PC-3 (cell line): ENCODE data around the gene E2F3. TPM values are rescaled to one million over a fixed set of nuclear protein-coding genes. Genes with fewer than 3 reads are reported as not detected.

Experiments
- ATAC-seq: fragments of 200-7000 bp; cut with Tn5 transposase; 2 replicates; pipeline ENCODE4 v1.9.1; 2020; ENCODE audit warnings: mild to moderate bottlenecking, moderate library complexity
- BruUV-seq: library from RNA; stranded (reverse); fragments of 400-500 nt; replicated peaks from 2 replicates; lab custom pipeline; 2021; lab: Mats Ljungman, UMichigan
- CTCF ChIA-PET: fragments of 300-600 bp; sonication (Branson Sonifier 250); formaldehyde crosslinking; loops from one replicate; lab custom pipeline; 2022; ENCODE audit warnings: antibody characterized with exemption; lab: Charles Lee
- POLR2A ChIA-PET: fragments of 300-600 bp; sonication (Branson Sonifier 250); formaldehyde crosslinking; loops from one replicate; lab custom pipeline; 2022; ENCODE audit warnings: antibody characterized with exemption; ENCODE audit not compliant: unreplicated experiment; lab: Charles Lee
- DNase-seq: peaks from one replicate; pipeline ENCODE4 v3.0.0-alpha.2; 2015
- H2AFZ ChIP-seq: fragments of 300-600 bp; sonication (generic); 2 replicates; pipeline ENCODE4 v1.6.0; 2016; ENCODE audit warnings: antibody characterized with exemption, low read length
- H3F3A ChIP-seq: fragments of 300-600 bp; sonication (generic); one replicate; pipeline ENCODE4 v1.6.0; 2017; ENCODE audit warnings: antibody characterized with exemption, low read length, control low read depth, mild to moderate bottlenecking; ENCODE audit not compliant: unreplicated experiment
- H3K27ac ChIP-seq: fragments of 300-600 bp; sonication (generic); 2 replicates; pipeline ENCODE4 v1.5.1; 2016; ENCODE audit warnings: mild to moderate bottlenecking, low read length
- H3K27me3 ChIP-seq: fragments of 300-600 bp; sonication (generic); 2 replicates; pipeline ENCODE4 v1.6.1; 2016; ENCODE audit warnings: low read length, mixed read lengths
- H3K36me3 ChIP-seq: fragments of 300-600 bp; sonication (generic); 2 replicates; pipeline ENCODE4 v1.6.1; 2016; ENCODE audit warnings: low read depth, mixed run types, low read length, mixed read lengths
- H3K4me1 ChIP-seq: fragments of 300-600 bp; sonication (generic); 2 replicates; pipeline ENCODE4 v1.5.1; 2016; ENCODE audit warnings: low read length; ENCODE audit not compliant: insufficient read depth
- H3K4me2 ChIP-seq: fragments of 300-600 bp; sonication (generic); 2 replicates; pipeline ENCODE4 v1.6.0; 2016; ENCODE audit warnings: low read length
- H3K4me3 ChIP-seq: fragments of 300-600 bp; sonication (generic); 2 replicates; pipeline ENCODE4 v1.5.1; 2016; ENCODE audit warnings: mild to moderate bottlenecking, low read length, mixed read lengths
- H3K79me2 ChIP-seq: fragments of 300-600 bp; sonication (generic); 2 replicates; pipeline ENCODE4 v1.6.1; 2017; ENCODE audit warnings: low read length, mixed read lengths
- H3K9ac ChIP-seq: fragments of 300-600 bp; sonication (generic); 2 replicates; pipeline ENCODE4 v1.6.0; 2016; ENCODE audit warnings: mild to moderate bottlenecking, low read length
- H3K9me2 ChIP-seq: fragments of 300-600 bp; sonication (generic); replicated peaks from 2 replicates; pipeline ENCODE4 v1.6.1; 2016; ENCODE audit warnings: mixed run types, low read length, mixed read lengths
- H3K9me3 ChIP-seq: fragments of 300-600 bp; sonication (generic); 2 replicates; pipeline ENCODE4 v1.6.1; 2016; ENCODE audit warnings: low read length, mixed read lengths
- H4K20me1 ChIP-seq: fragments of 300-600 bp; sonication (generic); 2 replicates; pipeline ENCODE4 v1.6.1; 2016; ENCODE audit warnings: low read length, mixed read lengths
- EZH2 ChIP-seq: fragments of 300-600 bp; sonication (generic); IDR thresholded peaks from one replicate; pipeline ENCODE4 v1.6.1; 2017; ENCODE audit warnings: antibody characterized with exemption, mild to moderate bottlenecking, low read length; ENCODE audit not compliant: unreplicated experiment
- EZH2phosphoT487 ChIP-seq: fragments of 300-600 bp; sonication (generic); IDR thresholded peaks from 2 replicates; pipeline ENCODE4 v1.6.1; 2018; ENCODE audit warnings: mild to moderate bottlenecking, antibody characterized with exemption, low read length, borderline replicate concordance
- intact Hi-C: fragments of 100-400 bp; cut with micrococcal nuclease; formaldehyde crosslinking; loops from 2 replicates; pipeline ENCODE4 v1.9.0; 2023
- total RNA-seq: library from RNA; depleted of rRNA; stranded (reverse); fragments of >200 nt; gene quantifications from 2 replicates; pipeline ENCODE4 v1.2.3, GENCODE V29; 2014
- TF ChIP-seq, protein P1 (sequence below): fragments of 300-600 bp; sonication (generic); conservative IDR thresholded peaks from 2 replicates; pipeline ENCODE4 v1.5.1; 2017; ENCODE audit warnings: antibody characterized with exemption, low read depth, mild to moderate bottlenecking, low read length

Gene E2F3
- total RNA-seq, 1 experiment from 2014 or later: 8.8 TPM

DNA sequence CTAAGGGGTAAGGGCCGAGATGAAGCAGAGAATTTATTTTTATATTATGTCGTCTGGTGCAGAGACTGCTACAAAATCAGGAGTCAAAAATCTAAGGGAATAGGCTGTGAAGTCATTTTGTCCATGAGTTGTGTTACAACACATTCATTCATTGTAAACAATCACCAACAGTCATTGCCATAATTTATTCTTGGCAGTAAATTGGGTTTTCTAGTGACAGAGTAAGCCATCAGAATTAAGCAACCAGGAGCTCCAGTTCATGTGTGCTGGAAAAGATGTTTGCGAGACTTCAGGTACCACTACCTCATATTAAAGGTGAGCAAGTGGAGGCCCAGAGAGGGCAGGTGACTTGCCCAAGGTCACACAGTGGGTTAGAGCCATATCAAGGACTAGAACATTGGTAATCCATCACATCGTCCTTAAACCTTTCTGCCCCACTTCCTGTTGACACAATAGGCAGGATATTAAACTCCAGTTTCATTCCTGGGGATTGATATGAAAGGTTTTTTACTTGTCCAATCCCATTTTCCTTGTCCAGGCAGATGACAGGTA is 46.0 kb downstream of the E2F3 start:
- no peak overlapping the region for H3K4me3 ChIP-seq
- H3K9me2 ChIP-seq: no peaks in the 10 kb centered on the region
- no peaks in the 10 kb centered on the region for H3K9me3 ChIP-seq
- DNase-seq (no peak), ATAC-seq (no peak)
- H4K20me1 ChIP-seq: peaks cover 13% of the 10 kb centered on the region
- peaks cover 9% of the 10 kb centered on the region; the same call in 1 of the 2 replicates for H3K36me3 ChIP-seq
- H3K27me3 ChIP-seq: no peaks in the 10 kb centered on the region
- H3K27ac ChIP-seq: no peak overlapping the region
- no peak overlapping the region for H3K4me2 ChIP-seq
- POLR2A ChIA-PET: no interaction called here
- CTCF ChIA-PET: no interaction called here
- H3K79me2 ChIP-seq: peaks cover 97% of the 10 kb centered on the region
- no peaks in the 10 kb centered on the region for H3K4me1 ChIP-seq
- H3K9ac ChIP-seq: no peak overlapping the region
- TF ChIP-seq EZH2phosphoT487 (no peak), EZH2 (no peak)
- TF ChIP-seq, protein P1, sequence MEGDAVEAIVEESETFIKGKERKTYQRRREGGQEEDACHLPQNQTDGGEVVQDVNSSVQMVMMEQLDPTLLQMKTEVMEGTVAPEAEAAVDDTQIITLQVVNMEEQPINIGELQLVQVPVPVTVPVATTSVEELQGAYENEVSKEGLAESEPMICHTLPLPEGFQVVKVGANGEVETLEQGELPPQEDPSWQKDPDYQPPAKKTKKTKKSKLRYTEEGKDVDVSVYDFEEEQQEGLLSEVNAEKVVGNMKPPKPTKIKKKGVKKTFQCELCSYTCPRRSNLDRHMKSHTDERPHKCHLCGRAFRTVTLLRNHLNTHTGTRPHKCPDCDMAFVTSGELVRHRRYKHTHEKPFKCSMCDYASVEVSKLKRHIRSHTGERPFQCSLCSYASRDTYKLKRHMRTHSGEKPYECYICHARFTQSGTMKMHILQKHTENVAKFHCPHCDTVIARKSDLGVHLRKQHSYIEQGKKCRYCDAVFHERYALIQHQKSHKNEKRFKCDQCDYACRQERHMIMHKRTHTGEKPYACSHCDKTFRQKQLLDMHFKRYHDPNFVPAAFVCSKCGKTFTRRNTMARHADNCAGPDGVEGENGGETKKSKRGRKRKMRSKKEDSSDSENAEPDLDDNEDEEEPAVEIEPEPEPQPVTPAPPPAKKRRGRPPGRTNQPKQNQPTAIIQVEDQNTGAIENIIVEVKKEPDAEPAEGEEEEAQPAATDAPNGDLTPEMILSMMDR: no peak
- BruUV-seq: no TSS peak
- no peaks in the 10 kb centered on the region for H3F3A ChIP-seq
- intact Hi-C loops: no loop called here
- H2AFZ ChIP-seq: no peak overlapping the region

DNA sequence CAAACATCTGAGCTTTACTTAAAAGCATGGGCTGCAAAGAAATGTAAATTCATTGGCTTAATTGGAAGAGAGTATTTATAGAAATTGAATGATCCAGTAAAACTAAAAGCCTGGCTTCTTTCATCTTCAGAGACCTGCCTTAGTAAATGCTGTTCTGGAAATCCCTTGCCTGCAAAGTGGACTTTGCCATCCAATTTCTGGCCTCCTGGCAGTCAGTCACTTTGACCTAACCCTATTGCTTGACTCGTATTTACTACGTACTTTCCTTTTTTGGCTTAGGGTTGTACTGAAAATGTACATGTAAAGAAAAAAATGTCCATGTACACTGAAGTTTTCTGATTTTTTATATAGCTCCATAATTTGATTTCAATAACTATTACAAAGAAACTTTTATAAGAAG is 47.1 kb downstream of the E2F3 start:
- no peak overlapping the region for H3K9ac ChIP-seq
- intact Hi-C loops: no loop called here
- H3K4me3 ChIP-seq: no peak overlapping the region
- no peak overlapping the region for H2AFZ ChIP-seq
- ATAC-seq (no peak), DNase-seq (no peak)
- ChIA-PET CTCF (no interaction called here), POLR2A (no interaction called here)
- H3K79me2 ChIP-seq: peaks cover 97% of the 10 kb centered on the region
- H3K27ac ChIP-seq: no peak overlapping the region
- H3K9me2 ChIP-seq: no peaks in the 10 kb centered on the region
- peaks cover 6% of the 10 kb centered on the region; the same call in 1 of the 2 replicates for H3K36me3 ChIP-seq
- no TSS peak for BruUV-seq
- H3K9me3 ChIP-seq: no peaks in the 10 kb centered on the region
- peaks cover 13% of the 10 kb centered on the region for H4K20me1 ChIP-seq
- H3K4me1 ChIP-seq: peaks cover 1% of the 10 kb centered on the region
- H3K4me2 ChIP-seq: no peak overlapping the region
- no peaks in the 10 kb centered on the region for H3K27me3 ChIP-seq
- H3F3A ChIP-seq: no peaks in the 10 kb centered on the region
- TF ChIP-seq, protein P1: no peak
- TF ChIP-seq EZH2phosphoT487: no peak
- TF ChIP-seq EZH2: no peak

DNA sequence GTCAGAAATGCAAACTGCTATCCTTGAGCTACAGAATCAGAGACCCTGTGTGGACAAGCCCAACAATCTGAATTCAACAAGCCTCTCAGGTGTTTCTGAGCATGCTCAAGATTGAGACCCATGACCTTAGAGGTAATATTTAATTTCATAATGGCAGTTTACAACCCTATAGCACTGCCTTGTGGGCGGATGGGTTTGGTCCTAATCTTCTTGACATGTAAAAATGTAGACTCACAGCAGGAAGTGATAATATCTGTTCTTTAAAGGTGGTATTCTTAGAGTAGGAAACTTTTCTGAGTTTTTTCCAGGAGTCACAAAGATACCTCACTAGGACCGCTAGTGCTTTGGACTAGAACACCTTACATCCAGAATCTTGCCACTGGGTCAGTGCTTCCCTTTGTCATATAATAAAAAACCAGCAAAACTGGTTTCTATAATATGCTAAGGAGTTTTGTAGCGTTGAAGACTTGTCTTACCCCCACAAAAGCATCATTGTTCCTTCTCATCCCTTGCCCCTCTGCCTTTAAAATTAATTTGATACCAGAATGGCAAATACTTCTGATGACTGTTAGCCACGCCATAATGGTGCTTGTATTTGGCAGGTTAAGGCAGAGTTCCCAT is 52.6 kb downstream of the E2F3 start:
- no peaks in the 10 kb centered on the region for H3K27me3 ChIP-seq
- H3K4me3 ChIP-seq: no peak overlapping the region
- intact Hi-C loops: loop anchor here (10.0 kb wide), 1 partner anchor 50 kb away; the partner anchor contains the start of gene E2F3
- no peak overlapping the region for H2AFZ ChIP-seq
- peaks cover 7% of the 10 kb centered on the region for H3F3A ChIP-seq
- H3K4me1 ChIP-seq: peaks cover 23% of the 10 kb centered on the region
- H3K36me3 ChIP-seq: no peaks in the 10 kb centered on the region; the same call in 1 of the 2 replicates
- ATAC-seq: peak; percentile 31
- BruUV-seq: no TSS peak
- H3K4me2 ChIP-seq: peak overlapping the region; percentile 35
- ChIA-PET CTCF (no interaction called here), POLR2A (no interaction called here)
- H4K20me1 ChIP-seq: peaks cover 3% of the 10 kb centered on the region; the same call in 1 of the 2 replicates
- H3K9me2 ChIP-seq: no peaks in the 10 kb centered on the region
- TF ChIP-seq, protein P1: no peak
- TF ChIP-seq EZH2phosphoT487: no peak
- no peak for TF ChIP-seq EZH2
- peaks cover 96% of the 10 kb centered on the region for H3K79me2 ChIP-seq
- H3K27ac ChIP-seq: peak overlapping the region; percentile 71
- H3K9ac ChIP-seq: no peak overlapping the region; the same call in 1 of the 2 replicates
- no peaks in the 10 kb centered on the region for H3K9me3 ChIP-seq
- DNase-seq: peak; percentile 74
